Measurements from ENCODE around the gene TMCO1.
"Not testable (repeated sequence)": the region's sequence is repeated elsewhere in the genome, so short reads cannot be mapped to it uniquely, and the experiment has no call there.

DNA sequence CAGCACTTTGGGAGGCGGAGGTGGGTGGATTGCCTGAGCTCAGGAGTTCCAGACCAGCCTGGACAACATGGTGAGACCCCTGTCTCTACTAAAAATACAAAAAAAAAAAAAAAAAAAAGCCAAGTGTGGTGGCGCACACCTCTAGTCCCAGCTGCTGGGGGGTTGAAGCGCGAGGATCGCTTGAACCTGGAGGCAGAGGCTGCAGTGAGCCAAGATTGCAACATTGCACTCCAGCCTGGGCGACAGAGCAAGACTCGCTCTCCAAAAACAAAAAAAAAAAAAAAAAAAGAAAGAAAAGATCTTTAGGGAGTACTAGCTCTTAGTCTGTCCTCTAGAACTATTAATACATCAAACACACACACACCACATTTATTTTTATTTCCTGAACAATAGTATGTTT lies 66.7 kb downstream of the TMCO1 start:
- TF ChIP-seq, protein P1, sequence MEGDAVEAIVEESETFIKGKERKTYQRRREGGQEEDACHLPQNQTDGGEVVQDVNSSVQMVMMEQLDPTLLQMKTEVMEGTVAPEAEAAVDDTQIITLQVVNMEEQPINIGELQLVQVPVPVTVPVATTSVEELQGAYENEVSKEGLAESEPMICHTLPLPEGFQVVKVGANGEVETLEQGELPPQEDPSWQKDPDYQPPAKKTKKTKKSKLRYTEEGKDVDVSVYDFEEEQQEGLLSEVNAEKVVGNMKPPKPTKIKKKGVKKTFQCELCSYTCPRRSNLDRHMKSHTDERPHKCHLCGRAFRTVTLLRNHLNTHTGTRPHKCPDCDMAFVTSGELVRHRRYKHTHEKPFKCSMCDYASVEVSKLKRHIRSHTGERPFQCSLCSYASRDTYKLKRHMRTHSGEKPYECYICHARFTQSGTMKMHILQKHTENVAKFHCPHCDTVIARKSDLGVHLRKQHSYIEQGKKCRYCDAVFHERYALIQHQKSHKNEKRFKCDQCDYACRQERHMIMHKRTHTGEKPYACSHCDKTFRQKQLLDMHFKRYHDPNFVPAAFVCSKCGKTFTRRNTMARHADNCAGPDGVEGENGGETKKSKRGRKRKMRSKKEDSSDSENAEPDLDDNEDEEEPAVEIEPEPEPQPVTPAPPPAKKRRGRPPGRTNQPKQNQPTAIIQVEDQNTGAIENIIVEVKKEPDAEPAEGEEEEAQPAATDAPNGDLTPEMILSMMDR (IDR thresholded peaks at IDR 0.05), result not testable (repeated sequence)
- not testable (repeated sequence) for TF ChIP-seq POLR2A, POLR2AphosphoS5 (IDR thresholded peaks at IDR 0.05)
